Neural cell (in vitro differentiated cells): Measurements from ENCODE around the gene HECW1. TPM values are rescaled to one million over a fixed set of nuclear protein-coding genes. Genes with fewer than 3 reads are reported as not detected.

Source experiments
- H2AFZ ChIP-seq: fragments of 200-600, 300-800 bp; sonication (generic), shearing (Covaris generic); 2 replicates; pipeline ENCODE4 v1.6.0; 2014; ENCODE audit warnings: low read depth, mild to moderate bottlenecking, antibody characterized with exemption, low read length, moderate library complexity
- H3F3A ChIP-seq: fragments of 200-600 bp; shearing (Covaris generic); 2 replicates; pipeline ENCODE4 v1.6.1; 2016; ENCODE audit warnings: mild to moderate bottlenecking, moderate library complexity, mixed read lengths, antibody characterized with exemption, low read length; ENCODE audit not compliant: insufficient read depth, poor library complexity, severe bottlenecking
- H3K27ac ChIP-seq: fragments of 200-600, 300-800 bp; sonication (generic), shearing (Covaris generic); 2 replicates; pipeline ENCODE4 v1.5.1; 2014; ENCODE audit warnings: mild to moderate bottlenecking, low read length, moderate library complexity
- H3K27me3 ChIP-seq: fragments of 300-800, 200-600 bp; sonication (generic), shearing (Covaris generic); 2 replicates; pipeline ENCODE4 v1.6.0; 2014; ENCODE audit warnings: mild to moderate bottlenecking, low read depth, low read length, moderate library complexity; ENCODE audit not compliant: insufficient read depth
- H3K36me3 ChIP-seq: fragments of 300-800, 200-600 bp; sonication (generic), shearing (Covaris generic); 2 replicates; pipeline ENCODE4 v1.5.1; 2014; ENCODE audit warnings: mild to moderate bottlenecking, antibody characterized with exemption, low read length, moderate library complexity; ENCODE audit not compliant: insufficient read depth
- H3K4me2 ChIP-seq: fragments of 300-800, 200-600 bp; sonication (generic), shearing (Covaris generic); 2 replicates; pipeline ENCODE4 v1.6.0; 2014; ENCODE audit warnings: mild to moderate bottlenecking, low read length
- H3K4me3 ChIP-seq: fragments of 300-800, 200-600 bp; sonication (generic), shearing (Covaris generic); 2 replicates; pipeline ENCODE4 v1.5.1; 2014; ENCODE audit warnings: mild to moderate bottlenecking, low read length, moderate library complexity
- H3K79me2 ChIP-seq: fragments of 200-600 bp; shearing (Covaris generic); replicated peaks from 2 replicates; pipeline ENCODE4 v1.6.0; 2014; ENCODE audit warnings: mild to moderate bottlenecking, low read length, moderate library complexity; ENCODE audit not compliant: insufficient read depth
- H3K9ac ChIP-seq: fragments of 300-800, 200-600 bp; sonication (generic), shearing (Covaris generic); 2 replicates; pipeline ENCODE4 v1.6.1; 2016; ENCODE audit warnings: mild to moderate bottlenecking, low read length, mixed read lengths
- H3K9me2 ChIP-seq: fragments of 200-600 bp; shearing (Covaris generic); 2 replicates; pipeline ENCODE4 v1.6.1; 2016; ENCODE audit warnings: mild to moderate bottlenecking, low read length, mixed read lengths; ENCODE audit not compliant: insufficient read depth
- H3K9me3 ChIP-seq: fragments of 200-600, 300-800 bp; sonication (generic), shearing (Covaris generic); 2 replicates; pipeline ENCODE4 v1.6.1; 2016; ENCODE audit warnings: mild to moderate bottlenecking, mixed run types, low read length, moderate library complexity, mixed read lengths
- H4K20me1 ChIP-seq: fragments of 200-600 bp; shearing (Covaris generic); 2 replicates; pipeline ENCODE4 v1.6.1; 2016; ENCODE audit warnings: mild to moderate bottlenecking, mixed run types; ENCODE audit not compliant: insufficient read depth
- CTCF ChIP-seq: fragments of 450-650 bp; IDR thresholded peaks from 2 replicates; pipeline ENCODE4 v1.5.1; 2014; ENCODE audit warnings: antibody characterized with exemption, mild to moderate bottlenecking, moderate library complexity; ENCODE audit not compliant: poor library complexity, severe bottlenecking
- EP300 ChIP-seq: fragments of 450-650 bp; conservative IDR thresholded peaks from 2 replicates; pipeline ENCODE4 v1.6.1; 2014; ENCODE audit warnings: antibody characterized with exemption, mild to moderate bottlenecking, moderate library complexity; ENCODE audit not compliant: poor library complexity, severe bottlenecking
- EZH2 ChIP-seq: fragments of 200-600, 300-800 bp; shearing (Covaris generic), sonication (generic); IDR thresholded peaks from 2 replicates; pipeline ENCODE4 v1.6.1; 2014; ENCODE audit warnings: antibody characterized with exemption, low read length, borderline replicate concordance, mild to moderate bottlenecking; ENCODE audit not compliant: insufficient read depth, poor library complexity, severe bottlenecking
- MXI1 ChIP-seq: fragments of 450-650 bp; conservative IDR thresholded peaks from 2 replicates; pipeline ENCODE4 v1.6.1; 2014; ENCODE audit warnings: antibody characterized with exemption, mild to moderate bottlenecking; ENCODE audit not compliant: poor library complexity, severe bottlenecking
- POLR2AphosphoS5 ChIP-seq: IDR thresholded peaks from 2 replicates; pipeline ENCODE4 v1.6.1; 2012
- RAD21 ChIP-seq: fragments of 450-650 bp; conservative IDR thresholded peaks from 2 replicates; pipeline ENCODE4 v1.6.1; 2014; ENCODE audit warnings: antibody characterized with exemption, mild to moderate bottlenecking, moderate library complexity
- SMC3 ChIP-seq: fragments of 450-650 bp; conservative IDR thresholded peaks from 2 replicates; pipeline ENCODE4 v1.6.1; 2014; ENCODE audit warnings: antibody characterized with exemption, mild to moderate bottlenecking, moderate library complexity; ENCODE audit not compliant: poor library complexity
- TAF1 ChIP-seq: IDR thresholded peaks from 2 replicates; pipeline ENCODE4 v1.6.1; 2012; ENCODE audit warnings: low read depth
- polyA plus RNA-seq: library from polyadenylated mRNA; depleted of rRNA; stranded (reverse); fragments of >200 nt; gene quantifications from 2 replicates; pipeline ENCODE4 v1.2.3, GENCODE V29; 2014
- TF ChIP-seq, protein P1 (sequence below): IDR thresholded peaks from 2 replicates; pipeline ENCODE4 v1.6.1; 2012; ENCODE audit warnings: borderline replicate concordance

HECW1 gene
- polyA plus RNA-seq, 1 donor from 2014 or later: 13.8 TPM

GRCh38 chr7:43294080-43294630, 181.7 kb downstream of the HECW1 start:
- Histone ChIP-seq H3K27ac (no peak overlapping the region), H3K9me3 (no peaks in the 10 kb centered on the region), H3K9me2 (no peaks in the 10 kb centered on the region), H3K27me3 (no peaks in the 10 kb centered on the region), H3K79me2 (no peaks in the 10 kb centered on the region), H3F3A (no peaks in the 10 kb centered on the region), H3K9ac (no peak overlapping the region), H3K36me3 (no peaks in the 10 kb centered on the region), H3K4me2 (no peak overlapping the region), H4K20me1 (no peaks in the 10 kb centered on the region), H2AFZ (no peak overlapping the region), H3K4me3 (no peak overlapping the region)
- TF ChIP-seq TAF1 (no peak), EP300 (no peak), POLR2AphosphoS5 (no peak), EZH2 (no peak), MXI1 (no peak), CTCF (no peak)
- TF ChIP-seq, protein P1, sequence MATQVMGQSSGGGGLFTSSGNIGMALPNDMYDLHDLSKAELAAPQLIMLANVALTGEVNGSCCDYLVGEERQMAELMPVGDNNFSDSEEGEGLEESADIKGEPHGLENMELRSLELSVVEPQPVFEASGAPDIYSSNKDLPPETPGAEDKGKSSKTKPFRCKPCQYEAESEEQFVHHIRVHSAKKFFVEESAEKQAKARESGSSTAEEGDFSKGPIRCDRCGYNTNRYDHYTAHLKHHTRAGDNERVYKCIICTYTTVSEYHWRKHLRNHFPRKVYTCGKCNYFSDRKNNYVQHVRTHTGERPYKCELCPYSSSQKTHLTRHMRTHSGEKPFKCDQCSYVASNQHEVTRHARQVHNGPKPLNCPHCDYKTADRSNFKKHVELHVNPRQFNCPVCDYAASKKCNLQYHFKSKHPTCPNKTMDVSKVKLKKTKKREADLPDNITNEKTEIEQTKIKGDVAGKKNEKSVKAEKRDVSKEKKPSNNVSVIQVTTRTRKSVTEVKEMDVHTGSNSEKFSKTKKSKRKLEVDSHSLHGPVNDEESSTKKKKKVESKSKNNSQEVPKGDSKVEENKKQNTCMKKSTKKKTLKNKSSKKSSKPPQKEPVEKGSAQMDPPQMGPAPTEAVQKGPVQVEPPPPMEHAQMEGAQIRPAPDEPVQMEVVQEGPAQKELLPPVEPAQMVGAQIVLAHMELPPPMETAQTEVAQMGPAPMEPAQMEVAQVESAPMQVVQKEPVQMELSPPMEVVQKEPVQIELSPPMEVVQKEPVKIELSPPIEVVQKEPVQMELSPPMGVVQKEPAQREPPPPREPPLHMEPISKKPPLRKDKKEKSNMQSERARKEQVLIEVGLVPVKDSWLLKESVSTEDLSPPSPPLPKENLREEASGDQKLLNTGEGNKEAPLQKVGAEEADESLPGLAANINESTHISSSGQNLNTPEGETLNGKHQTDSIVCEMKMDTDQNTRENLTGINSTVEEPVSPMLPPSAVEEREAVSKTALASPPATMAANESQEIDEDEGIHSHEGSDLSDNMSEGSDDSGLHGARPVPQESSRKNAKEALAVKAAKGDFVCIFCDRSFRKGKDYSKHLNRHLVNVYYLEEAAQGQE: no peak

DNA sequence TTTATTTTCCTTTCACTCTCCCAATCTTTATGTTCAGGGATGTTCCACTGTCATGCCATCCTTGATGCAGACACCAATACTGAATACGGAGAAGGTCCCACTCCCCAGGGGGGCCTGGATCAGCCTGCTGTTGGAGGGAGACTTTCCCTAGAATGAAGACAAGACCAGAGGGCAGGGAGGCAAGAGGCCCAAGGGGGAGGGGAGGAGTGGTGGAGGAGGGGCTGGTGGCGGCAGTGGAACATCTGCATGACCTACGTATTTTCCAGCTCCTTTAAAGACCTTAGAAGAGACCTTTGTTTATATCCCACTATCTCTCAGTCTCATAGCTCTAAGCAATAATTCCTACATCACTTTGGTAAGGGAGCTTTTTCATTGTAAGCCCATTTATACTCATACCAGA, 183.0 kb downstream of the HECW1 start:
- Histone ChIP-seq H3K27ac (no peak overlapping the region), H3K79me2 (no peaks in the 10 kb centered on the region), H4K20me1 (no peaks in the 10 kb centered on the region), H3F3A (peaks cover 2% of the 10 kb centered on the region), H3K9ac (no peak overlapping the region), H3K9me3 (no peaks in the 10 kb centered on the region), H2AFZ (no peak overlapping the region), H3K36me3 (no peaks in the 10 kb centered on the region), H3K4me3 (no peak overlapping the region), H3K4me2 (no peak overlapping the region), H3K27me3 (no peaks in the 10 kb centered on the region), H3K9me2 (no peaks in the 10 kb centered on the region)
- TF ChIP-seq, protein P1: no peak
- no peak for TF ChIP-seq TAF1
- no peak for TF ChIP-seq EZH2
- no peak for TF ChIP-seq SMC3
- TF ChIP-seq MXI1: no peak
- no peak for TF ChIP-seq RAD21
- no peak for TF ChIP-seq CTCF
- no peak for TF ChIP-seq POLR2AphosphoS5
- no peak for TF ChIP-seq EP300
